ENCODE data around the gene CHRNA4.

CHRNA4 gene

DNA sequence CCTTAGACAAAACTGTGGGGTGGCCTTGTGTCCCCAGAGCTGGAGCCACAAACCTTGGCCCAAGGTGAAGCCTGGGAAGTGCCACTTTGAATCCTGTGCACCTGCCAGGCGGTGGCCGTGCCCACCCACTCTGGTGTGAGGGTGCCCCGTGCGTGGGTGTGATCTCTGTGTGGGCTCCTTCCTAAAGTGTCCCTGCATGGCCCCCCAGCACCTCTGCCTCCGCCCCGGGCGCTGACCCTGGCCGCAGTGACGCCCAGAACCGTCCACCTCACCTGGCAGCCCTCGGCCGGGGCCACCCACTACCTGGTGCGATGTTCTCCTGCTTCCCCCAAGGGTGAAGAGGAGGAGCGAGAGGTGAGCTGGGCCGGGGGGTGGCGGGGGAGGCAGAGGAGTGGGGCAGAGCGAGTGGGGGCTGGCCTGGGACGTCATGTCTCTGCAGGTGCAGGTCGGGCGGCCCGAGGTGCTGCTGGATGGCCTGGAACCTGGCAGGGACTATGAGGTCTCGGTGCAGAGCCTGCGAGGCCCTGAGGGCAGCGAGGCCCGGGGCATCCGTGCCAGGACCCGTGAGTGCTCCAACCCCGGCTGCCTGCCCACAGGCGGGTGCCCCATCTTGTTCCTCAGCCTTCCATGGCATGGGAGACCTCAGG, 49.8 kb downstream of the CHRNA4 start:
- Histone ChIP-seq H3K27ac (no peak overlapping the region), H3K36me3 (no peaks in the 10 kb centered on the region), H3K27me3 (peaks cover 0 to 89% of the 10 kb centered on the region in 2 donors), H3K4me3 (no peak overlapping the region), H3K4me1 (no peaks in the 10 kb centered on the region), H3K9me3 (no peaks in the 10 kb centered on the region)
- intact Hi-C loops (cut with DNase I; ENCODE audit: low total_unique reads), result no loop called here
- TF ChIP-seq, protein P1, sequence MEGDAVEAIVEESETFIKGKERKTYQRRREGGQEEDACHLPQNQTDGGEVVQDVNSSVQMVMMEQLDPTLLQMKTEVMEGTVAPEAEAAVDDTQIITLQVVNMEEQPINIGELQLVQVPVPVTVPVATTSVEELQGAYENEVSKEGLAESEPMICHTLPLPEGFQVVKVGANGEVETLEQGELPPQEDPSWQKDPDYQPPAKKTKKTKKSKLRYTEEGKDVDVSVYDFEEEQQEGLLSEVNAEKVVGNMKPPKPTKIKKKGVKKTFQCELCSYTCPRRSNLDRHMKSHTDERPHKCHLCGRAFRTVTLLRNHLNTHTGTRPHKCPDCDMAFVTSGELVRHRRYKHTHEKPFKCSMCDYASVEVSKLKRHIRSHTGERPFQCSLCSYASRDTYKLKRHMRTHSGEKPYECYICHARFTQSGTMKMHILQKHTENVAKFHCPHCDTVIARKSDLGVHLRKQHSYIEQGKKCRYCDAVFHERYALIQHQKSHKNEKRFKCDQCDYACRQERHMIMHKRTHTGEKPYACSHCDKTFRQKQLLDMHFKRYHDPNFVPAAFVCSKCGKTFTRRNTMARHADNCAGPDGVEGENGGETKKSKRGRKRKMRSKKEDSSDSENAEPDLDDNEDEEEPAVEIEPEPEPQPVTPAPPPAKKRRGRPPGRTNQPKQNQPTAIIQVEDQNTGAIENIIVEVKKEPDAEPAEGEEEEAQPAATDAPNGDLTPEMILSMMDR (IDR thresholded peaks at IDR 0.05), result no peak
- no peak for DNase-seq

DNA sequence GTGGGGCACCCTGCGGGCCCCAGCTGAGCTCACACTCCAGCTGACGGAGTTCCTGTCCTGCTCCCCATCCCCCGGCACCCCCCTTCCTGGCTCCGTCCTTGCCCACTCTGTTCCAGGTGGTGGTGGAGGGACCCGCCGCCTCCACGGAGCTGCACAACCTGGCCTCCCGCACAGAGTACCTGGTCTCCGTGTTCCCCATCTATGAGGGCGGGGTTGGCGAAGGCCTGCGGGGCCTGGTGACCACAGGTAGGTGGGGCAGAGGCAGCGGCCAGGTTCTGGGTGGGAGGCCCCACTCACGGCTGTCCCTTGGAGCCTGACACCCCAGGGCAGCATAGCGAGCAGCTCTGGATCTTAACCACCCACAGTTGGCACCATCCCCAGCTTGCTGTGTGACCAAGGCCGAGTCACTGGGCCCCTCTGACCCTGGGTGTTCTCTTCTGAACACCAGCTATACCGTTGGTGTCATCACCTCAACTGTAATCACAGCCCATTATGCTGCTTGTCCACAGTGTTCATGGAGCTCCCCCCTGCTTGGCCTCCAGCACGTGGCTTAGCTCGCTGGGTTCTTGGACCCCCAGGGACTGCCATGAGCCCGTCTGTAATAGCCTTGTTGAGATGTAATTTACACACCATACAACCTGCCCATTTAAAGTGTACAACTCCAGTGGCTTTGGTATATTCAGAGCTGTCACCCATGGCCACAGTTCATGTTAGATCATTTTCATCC, 50.7 kb downstream of the CHRNA4 start:
- H3K27me3 ChIP-seq, result peaks cover 0 to 87% of the 10 kb centered on the region in 2 donors
- intact Hi-C loops (cut with DNase I; ENCODE audit: low total_unique reads), result no loop called here
- TF ChIP-seq, protein P1 (IDR thresholded peaks at IDR 0.05), result no peak

GRCh38 chr20:63309261-63310071, 51.7 kb downstream of the CHRNA4 start:
- intact Hi-C loops (cut with DNase I; ENCODE audit: low total_unique reads), result no loop called here
- no peak overlapping the region for H3K4me3 ChIP-seq
- no peak overlapping the region for H3K27ac ChIP-seq
- H3K36me3 ChIP-seq, result no peaks in the 10 kb centered on the region
- peaks cover 0 to 87% of the 10 kb centered on the region in 2 donors for H3K27me3 ChIP-seq
- TF ChIP-seq, protein P1 (IDR thresholded peaks at IDR 0.05), result peak; percentile 58 to 77
- no peak for DNase-seq
- H3K9me3 ChIP-seq, result no peaks in the 10 kb centered on the region
- H3K4me1 ChIP-seq, result no peaks in the 10 kb centered on the region

More for the DNA sequence above, 50.7 kb downstream of the CHRNA4 start:
- DNase-seq, result no peak
- no peaks in the 10 kb centered on the region for H3K4me1 ChIP-seq
- no peaks in the 10 kb centered on the region for H3K9me3 ChIP-seq
- no peak overlapping the region for H3K27ac ChIP-seq
- H3K36me3 ChIP-seq, result no peaks in the 10 kb centered on the region
- no peak overlapping the region for H3K4me3 ChIP-seq

DNA sequence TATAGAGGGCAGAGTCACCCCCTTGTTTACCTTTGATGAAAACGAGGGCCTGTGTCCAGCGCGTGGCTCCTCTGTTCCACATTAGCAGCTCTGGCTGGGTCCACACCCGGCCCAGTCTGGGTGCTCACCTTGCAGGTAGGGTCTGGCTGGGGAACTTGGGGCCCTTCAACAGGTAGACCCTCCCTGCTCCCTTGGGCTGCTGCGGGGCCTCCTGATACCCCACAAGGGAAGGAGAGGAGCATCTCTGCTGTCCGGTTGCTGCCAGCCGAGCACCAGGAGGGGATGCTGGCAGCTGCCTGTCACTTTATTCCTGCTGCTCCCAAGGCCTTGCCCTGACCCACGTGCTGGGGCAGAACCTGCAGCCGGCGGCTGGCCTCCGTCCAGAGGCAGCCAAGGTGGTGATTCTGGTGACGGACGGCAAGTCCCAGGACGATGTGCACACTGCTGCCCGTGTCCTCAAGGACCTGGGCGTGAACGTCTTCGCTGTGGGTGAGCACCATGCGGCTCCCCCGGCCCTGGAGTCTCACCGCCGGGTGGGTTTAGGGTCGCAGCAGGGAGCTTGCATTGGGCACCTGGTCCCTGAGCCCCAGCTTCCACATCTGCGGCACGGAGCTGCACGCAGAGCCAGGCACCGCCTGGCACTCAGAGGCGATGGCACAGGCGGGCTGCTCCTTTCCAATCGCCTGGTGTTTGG, 52.8 kb downstream of the CHRNA4 start:
- Histone ChIP-seq H3K9me3 (no peaks in the 10 kb centered on the region), H3K4me1 (no peaks in the 10 kb centered on the region), H3K36me3 (no peaks in the 10 kb centered on the region), H3K27ac (no peak overlapping the region), H3K27me3 (peaks cover 0 to 87% of the 10 kb centered on the region in 2 donors), H3K4me3 (no peak overlapping the region)
- TF ChIP-seq, protein P1 (IDR thresholded peaks at IDR 0.05), result no peak
- intact Hi-C loops (cut with DNase I; ENCODE audit: low total_unique reads), result no loop called here
- no peak for DNase-seq

- no peak overlapping the region for H3K4me3 ChIP-seq
- no peak overlapping the region for H3K27ac ChIP-seq
- no peaks in the 10 kb centered on the region for H3K36me3 ChIP-seq
- DNase-seq, result no peak
- no peaks in the 10 kb centered on the region for H3K4me1 ChIP-seq
- H3K9me3 ChIP-seq, result no peaks in the 10 kb centered on the region
- intact Hi-C loops (cut with DNase I; ENCODE audit: low total_unique reads), result no loop called here
- H3K27me3 ChIP-seq, result peaks cover 0 to 85% of the 10 kb centered on the region in 2 donors
- TF ChIP-seq, protein P1 (IDR thresholded peaks at IDR 0.05), result no peak
These were observed 53.5 kb downstream of the CHRNA4 start for GRCh38 chr20:63307538-63308217.
